ENCODE data around the gene UPB1. TPM values are rescaled to one million over a fixed set of nuclear protein-coding genes. Genes with fewer than 3 reads are reported as not detected.

The UPB1 gene
- total RNA-seq, 1 experiment from 2014 or later, result 0.11 TPM

DNA sequence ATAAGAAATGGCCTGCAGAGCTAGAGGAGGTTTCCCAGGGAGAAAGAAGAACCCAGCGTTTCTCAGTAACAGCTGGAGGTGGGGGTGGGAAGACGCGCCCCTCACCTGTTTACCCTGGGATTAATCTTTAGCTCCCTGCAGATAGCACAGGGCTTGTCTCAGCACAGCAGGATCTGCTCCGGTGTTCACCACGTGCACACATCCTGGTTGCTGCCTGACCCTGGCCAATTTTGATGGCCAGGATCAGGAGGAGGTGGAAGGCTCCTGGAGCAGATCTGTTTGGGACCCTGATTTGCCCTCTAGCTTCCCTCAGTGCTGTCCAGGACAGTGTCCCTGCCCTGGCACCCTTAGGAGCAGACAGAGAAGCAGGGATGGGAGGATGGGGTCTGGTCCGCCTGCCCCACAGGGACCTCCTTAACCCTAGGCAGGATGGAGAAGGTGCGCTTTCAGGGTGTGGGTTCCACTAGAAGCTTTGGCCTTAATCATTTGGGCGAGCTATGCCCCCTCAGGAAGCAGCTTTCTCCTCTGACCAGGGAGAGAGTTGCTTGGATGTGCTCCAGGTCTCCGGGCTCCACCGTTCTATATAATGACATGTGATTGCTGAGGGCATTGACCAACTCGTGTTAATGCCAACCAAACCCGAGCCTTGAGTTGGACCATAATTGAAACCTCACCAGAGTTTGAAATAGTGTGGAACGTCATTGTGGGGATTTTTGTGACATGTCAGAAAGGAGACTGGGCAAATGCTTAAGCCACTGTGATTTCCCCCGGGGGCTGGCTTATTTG lies 19.3 kb downstream of the UPB1 start:
- no TSS peak for BruUV-seq (replicated peaks)
- Histone ChIP-seq H3K9me3 (ENCODE audit: low read depth, low read length, poor library complexity, severe bottlenecking) (no peaks in the 10 kb centered on the region), H3K27ac (ENCODE audit: low read depth, low read length, poor library complexity, severe bottlenecking) (no peak overlapping the region), H3K4me1 (ENCODE audit: insufficient read depth, low read length, poor library complexity, severe bottlenecking) (peaks cover 13% of the 10 kb centered on the region), H3K27me3 (replicated peaks; ENCODE audit: insufficient read depth, low read depth, low read length, poor library complexity) (no peaks in the 10 kb centered on the region), H3K4me3 (ENCODE audit: low read depth, low read length, poor library complexity, severe bottlenecking) (no peak overlapping the region), H3K36me3 (ENCODE audit: insufficient read depth, low read length, poor library complexity, severe bottlenecking) (no peaks in the 10 kb centered on the region)
- POLR2A ChIA-PET (ENCODE audit: low non-redundant PET), result no interaction called here
- TF ChIP-seq EZH2 (IDR thresholded peaks at IDR 0.05; ENCODE audit: borderline replicate concordance, low read depth, low read length, poor library complexity, severe bottlenecking), result no peak
- TF ChIP-seq, protein P1, sequence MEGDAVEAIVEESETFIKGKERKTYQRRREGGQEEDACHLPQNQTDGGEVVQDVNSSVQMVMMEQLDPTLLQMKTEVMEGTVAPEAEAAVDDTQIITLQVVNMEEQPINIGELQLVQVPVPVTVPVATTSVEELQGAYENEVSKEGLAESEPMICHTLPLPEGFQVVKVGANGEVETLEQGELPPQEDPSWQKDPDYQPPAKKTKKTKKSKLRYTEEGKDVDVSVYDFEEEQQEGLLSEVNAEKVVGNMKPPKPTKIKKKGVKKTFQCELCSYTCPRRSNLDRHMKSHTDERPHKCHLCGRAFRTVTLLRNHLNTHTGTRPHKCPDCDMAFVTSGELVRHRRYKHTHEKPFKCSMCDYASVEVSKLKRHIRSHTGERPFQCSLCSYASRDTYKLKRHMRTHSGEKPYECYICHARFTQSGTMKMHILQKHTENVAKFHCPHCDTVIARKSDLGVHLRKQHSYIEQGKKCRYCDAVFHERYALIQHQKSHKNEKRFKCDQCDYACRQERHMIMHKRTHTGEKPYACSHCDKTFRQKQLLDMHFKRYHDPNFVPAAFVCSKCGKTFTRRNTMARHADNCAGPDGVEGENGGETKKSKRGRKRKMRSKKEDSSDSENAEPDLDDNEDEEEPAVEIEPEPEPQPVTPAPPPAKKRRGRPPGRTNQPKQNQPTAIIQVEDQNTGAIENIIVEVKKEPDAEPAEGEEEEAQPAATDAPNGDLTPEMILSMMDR (conservative IDR thresholded peaks at IDR 0.05; ENCODE audit: low read depth, low read length), result no peak
- intact Hi-C loops (cut with micrococcal nuclease; ENCODE audit: unreplicated experiment), result no loop called here
- CTCF ChIA-PET, result no interaction called here
- DNase-seq (ENCODE audit: low spot score), result no peak

DNA sequence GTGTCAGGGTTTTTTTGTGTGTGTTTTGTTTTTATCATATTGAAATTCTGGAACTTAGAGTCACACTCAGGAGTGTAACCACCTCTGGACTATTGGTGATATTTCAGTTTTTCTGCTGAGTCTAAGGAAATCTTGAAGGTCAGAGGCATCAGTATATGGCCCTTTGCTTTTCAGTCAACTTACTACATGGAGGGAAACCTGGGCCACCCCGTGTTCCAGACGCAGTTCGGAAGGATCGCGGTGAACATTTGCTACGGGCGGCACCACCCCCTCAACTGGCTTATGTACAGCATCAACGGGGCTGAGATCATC lies 19.9 kb downstream of the UPB1 start:
- H3K4me3 ChIP-seq (ENCODE audit: low read depth, low read length, poor library complexity, severe bottlenecking), result no peak overlapping the region
- no TSS peak for BruUV-seq (replicated peaks)
- no peaks in the 10 kb centered on the region for H3K9me3 ChIP-seq (ENCODE audit: low read depth, low read length, poor library complexity, severe bottlenecking)
- ChIA-PET POLR2A (ENCODE audit: low non-redundant PET) (no interaction called here), CTCF (no interaction called here)
- no peaks in the 10 kb centered on the region for H3K36me3 ChIP-seq (ENCODE audit: insufficient read depth, low read length, poor library complexity, severe bottlenecking)
- H3K27me3 ChIP-seq (replicated peaks; ENCODE audit: insufficient read depth, low read depth, low read length, poor library complexity), result no peaks in the 10 kb centered on the region
- TF ChIP-seq, protein P1 (conservative IDR thresholded peaks at IDR 0.05; ENCODE audit: low read depth, low read length), result no peak
- no peak for TF ChIP-seq EZH2 (IDR thresholded peaks at IDR 0.05; ENCODE audit: borderline replicate concordance, low read depth, low read length, poor library complexity, severe bottlenecking)
- no peak for DNase-seq (ENCODE audit: low spot score)
- H3K4me1 ChIP-seq (ENCODE audit: insufficient read depth, low read length, poor library complexity, severe bottlenecking), result peaks cover 13% of the 10 kb centered on the region
- intact Hi-C loops (cut with micrococcal nuclease; ENCODE audit: unreplicated experiment), result no loop called here
- H3K27ac ChIP-seq (ENCODE audit: low read depth, low read length, poor library complexity, severe bottlenecking), result no peak overlapping the region

DNA sequence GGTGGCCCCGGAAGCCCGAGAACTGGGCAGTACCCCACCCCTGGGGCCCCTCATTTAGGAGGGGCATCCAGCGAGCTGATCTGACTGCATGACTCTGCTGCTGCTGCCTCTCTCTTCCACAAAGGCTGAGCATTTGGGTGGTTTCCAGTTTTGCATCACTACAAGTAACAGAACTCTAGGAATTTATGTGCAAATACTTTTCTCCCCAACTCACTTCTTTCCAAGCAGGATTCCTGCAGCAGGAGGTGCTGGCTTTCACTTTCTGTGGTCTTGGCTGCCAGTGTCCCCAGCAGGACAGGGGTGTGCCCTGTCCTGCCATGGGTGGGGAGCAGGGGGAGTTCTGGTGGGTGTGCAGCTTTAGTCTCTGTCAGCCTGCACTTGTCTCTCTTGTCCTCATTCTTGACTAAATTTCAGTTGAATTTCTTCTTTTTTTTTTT lies 21.2 kb downstream of the UPB1 start:
- intact Hi-C loops (cut with micrococcal nuclease; ENCODE audit: unreplicated experiment), result no loop called here

More for the DNA sequence above, 21.2 kb downstream of the UPB1 start:
- POLR2A ChIA-PET (ENCODE audit: low non-redundant PET), result no interaction called here
- Histone ChIP-seq H3K4me3 (ENCODE audit: low read depth, low read length, poor library complexity, severe bottlenecking) (no peak overlapping the region), H3K27ac (ENCODE audit: low read depth, low read length, poor library complexity, severe bottlenecking) (no peak overlapping the region), H3K9me3 (ENCODE audit: low read depth, low read length, poor library complexity, severe bottlenecking) (no peaks in the 10 kb centered on the region), H3K36me3 (ENCODE audit: insufficient read depth, low read length, poor library complexity, severe bottlenecking) (no peaks in the 10 kb centered on the region), H3K4me1 (ENCODE audit: insufficient read depth, low read length, poor library complexity, severe bottlenecking) (peaks cover 13% of the 10 kb centered on the region), H3K27me3 (replicated peaks; ENCODE audit: insufficient read depth, low read depth, low read length, poor library complexity) (no peaks in the 10 kb centered on the region)
- TF ChIP-seq, protein P1 (conservative IDR thresholded peaks at IDR 0.05; ENCODE audit: low read depth, low read length), result no peak
- TF ChIP-seq EZH2 (IDR thresholded peaks at IDR 0.05; ENCODE audit: borderline replicate concordance, low read depth, low read length, poor library complexity, severe bottlenecking), result no peak
- no TSS peak for BruUV-seq (replicated peaks)
- DNase-seq (ENCODE audit: low spot score), result no peak
- CTCF ChIA-PET, result no interaction called here

Data from A673 (cell line).